Heart left ventricle (tissue), 13 donors: Measurements from ENCODE around the gene DDO.

ENCODE experiments used
- CTCF ChIP-seq, 12 donors: fragments of 200-600 bp; sonication (generic) in 4 of 12; IDR thresholded peaks; one replicate each; pipeline versions ENCODE4 v1.5.0 to v1.8.0; 2018 to 2022; ENCODE audit warnings: antibody characterized with exemption in 12 of 12, mild to moderate bottlenecking in 5 of 12
- POLR2A ChIP-seq, 2 donors: fragments of 450-650 bp; IDR thresholded peaks; one replicate each; pipeline ENCODE4 v1.6.1; 2017; ENCODE audit warnings: antibody characterized with exemption in 2 of 2, mild to moderate bottlenecking in 2 of 2, moderate library complexity in 2 of 2
- donor health status: ischemic (EF 13 %, LVEDD 7.1; RV severe dilation, severe dysfunction).
- donor health status: DM: no; HTN: yes; CAD: no.
- donor health status: DM: no; HTN: no; CAD: no.
- donor health status: ischemic (EF 25% LVEDD 6.9; RV normal size, moderate dysfunction).
- donor health status: ischemic (EF 25% LVEDD 5.7; RV mildly dilated, moderate dysfunction).
- donor health status: ischemic (EF 35%, LVEDD 5.7; RV mildly dilated, moderate dysfunction).
- donor health status: nonischemic (EF 11% LVEDD 7.7; RV severe dilation, severe dysfunction).
- donor health status: DM: yes; HTN: yes; CAD: no.
- donor health status: PGD.
- donor health status: ischemic (EF 29% LVEDD 5.4; RV normal size, mild dysfunction).
- donor health status: nonischemic (EF 23%, LVEDD 6.1; RV moderate dilation, normal function).

DNA sequence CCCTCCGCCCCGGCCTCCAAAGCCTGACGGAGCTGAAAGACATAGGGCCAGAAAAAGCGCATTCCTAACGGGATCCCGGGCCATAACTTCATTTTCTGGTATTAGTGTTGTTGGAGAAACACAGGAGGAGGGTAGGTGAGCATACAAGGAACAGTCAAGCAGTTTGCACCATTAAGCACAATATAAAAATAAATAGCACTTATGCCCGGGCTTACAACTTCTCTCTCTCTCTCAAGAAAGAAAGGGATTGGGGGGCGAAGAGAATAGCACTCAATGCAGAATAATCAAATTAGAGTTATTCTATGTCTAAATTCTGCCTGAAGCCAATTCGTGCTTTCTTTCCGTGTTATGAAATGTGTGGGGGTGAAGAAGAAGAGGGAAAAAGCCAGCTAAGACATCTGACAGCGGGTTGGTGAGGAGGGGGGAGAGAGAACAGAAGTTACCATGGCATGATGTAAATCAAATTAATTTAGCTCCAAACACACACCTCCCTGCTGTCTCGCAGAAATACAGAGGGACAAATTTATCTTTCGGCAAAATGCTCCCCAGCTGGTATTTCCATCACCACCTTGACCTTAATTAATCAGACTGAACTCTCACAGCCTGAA lies 56.7 kb downstream of the DDO start:
- no peak for TF ChIP-seq POLR2A (IDR thresholded peaks at IDR 0.05)
- TF ChIP-seq CTCF (IDR thresholded peaks at IDR 0.05): no peak
